Prostate gland (tissue), 2 donors: Measurements from ENCODE around the gene MYEOV. TPM values are rescaled to one million over a fixed set of nuclear protein-coding genes. Genes with fewer than 3 reads are reported as not detected.

ENCODE experiments used
- DNase-seq: peaks from one replicate; pipeline ENCODE4 v3.0.0-alpha.2; 2019; ENCODE audit warnings: low spot score
- H3K27ac ChIP-seq, 2 donors: fragments of 200-600 bp; sonication (generic); 2 replicates each; pipeline ENCODE4 v1.5.1; 2017 to 2019
- H3K27me3 ChIP-seq: fragments of 200-600 bp; sonication (generic); replicated peaks from 2 replicates; pipeline ENCODE4 v1.5.1; 2019; ENCODE audit not compliant: insufficient read depth
- H3K36me3 ChIP-seq, 2 donors: fragments of 200-600 bp; sonication (generic); 1 replicate in 1 of 2; 2 replicates in 1 of 2; pipeline versions ENCODE4 v1.5.1 to v1.8.1; 2017 to 2019
- H3K4me1 ChIP-seq: fragments of 200-600 bp; sonication (generic); replicated peaks from 2 replicates; pipeline ENCODE4 v1.5.1; 2019
- H3K4me3 ChIP-seq, 2 donors: fragments of 200-600 bp; sonication (generic); 2 replicates each; pipeline ENCODE4 v1.5.1; 2017 to 2019
- H3K9me3 ChIP-seq: fragments of 200-600 bp; sonication (generic); 2 replicates; pipeline ENCODE4 v1.5.1; 2017
- CTCF ChIP-seq, 4 experiments: fragments of 200-600 bp in 2 of 4; fragments of 450-650 bp in 2 of 4; sonication (generic) in 2 of 4; IDR thresholded peaks; 1 replicate in 3 of 4; 2 replicates in 1 of 4; pipeline ENCODE4 v1.5.1; 2016 to 2019; ENCODE audit warnings: antibody characterized with exemption in 4 of 4, mild to moderate bottlenecking in 2 of 4, moderate library complexity in 2 of 4
- POLR2A ChIP-seq: fragments of 450-650 bp; IDR thresholded peaks from one replicate; pipeline ENCODE4 v1.6.1; 2016; ENCODE audit warnings: antibody characterized with exemption, mild to moderate bottlenecking
- POLR2AphosphoS5 ChIP-seq: sonication (generic); formaldehyde crosslinking; IDR thresholded peaks from one replicate; pipeline ENCODE4 v1.6.1; 2017; ENCODE audit warnings: antibody characterized with exemption
- WGBS: methylation state at CpG from one replicate; pipeline ENCODE4 v1.1.5; 2018; 5-methylcytosine and 5-hydroxymethylcytosine counted together
- intact Hi-C: fragments of 100-400 bp; cut with DNase I; formaldehyde crosslinking; loops from one replicate; pipeline ENCODE4 v1.14.2; 2022
- total RNA-seq, 2 donors: library from RNA; depleted of rRNA; stranded (reverse); fragments of >200 nt; gene quantifications; one replicate each; pipeline ENCODE4 v1.1.0, GENCODE V29; 2016

Gene MYEOV
- total RNA-seq, 2 donors from 2014 or later = 1.1 TPM; not detected in 1

DNA sequence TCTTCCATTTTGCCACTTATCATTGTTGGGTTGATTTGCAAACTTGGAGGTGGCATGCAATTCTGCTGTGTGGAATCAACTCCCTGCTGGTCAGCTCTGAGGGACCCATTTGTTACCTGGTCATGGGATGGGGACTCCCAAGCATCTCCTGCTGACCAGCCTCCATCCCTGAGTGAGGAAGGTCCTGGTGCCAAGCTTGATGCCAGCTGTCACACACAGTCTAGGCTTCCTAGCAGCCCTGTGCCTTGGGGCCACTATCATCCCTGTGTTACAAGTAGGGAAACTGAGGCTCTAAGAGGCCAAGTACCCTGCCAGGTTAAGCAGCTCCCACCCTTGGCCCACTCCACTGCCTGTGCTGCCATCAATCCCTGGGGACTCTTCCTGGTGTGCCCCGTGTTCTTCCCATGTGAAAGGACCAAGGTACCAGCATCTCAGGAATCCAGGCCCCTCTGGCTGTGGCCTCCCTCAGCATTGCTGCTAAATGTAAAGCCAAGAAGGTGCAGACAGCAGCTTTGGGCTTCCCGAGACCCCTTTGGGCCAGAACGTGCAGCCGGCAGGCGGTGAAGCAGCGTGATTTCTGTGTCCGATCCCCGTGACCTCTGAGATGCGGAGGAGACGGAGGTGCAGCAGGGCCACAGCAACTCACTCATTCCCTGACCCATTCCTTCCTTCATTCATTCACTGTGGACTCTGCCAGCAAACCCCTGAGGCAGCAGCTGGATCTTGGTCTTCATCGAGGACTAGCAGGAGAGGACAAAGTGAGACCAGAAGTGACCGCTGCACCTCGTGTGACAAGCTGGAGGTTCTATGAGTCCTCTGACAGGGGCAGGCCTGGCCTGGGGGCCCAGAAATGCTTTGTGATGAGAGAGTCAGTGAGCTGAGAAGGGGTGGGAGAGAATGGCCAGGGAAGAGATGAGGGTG, 49.7 kb downstream of the MYEOV start:
- intact Hi-C loops = no loop called here
- no peaks in the 10 kb centered on the region for H3K4me1 ChIP-seq
- H3K27ac ChIP-seq = no peak overlapping the region
- no peaks in the 10 kb centered on the region for H3K27me3 ChIP-seq
- H3K4me3 ChIP-seq = no peak overlapping the region
- TF ChIP-seq POLR2AphosphoS5 = no peak
- TF ChIP-seq CTCF (IDR thresholded peaks at IDR 0.05) = no peak
- no peak for TF ChIP-seq POLR2A
- 96% methylated on average over 13 of the region's 13 CpGs for WGBS
- no peaks in the 10 kb centered on the region for H3K9me3 ChIP-seq
- DNase-seq = no peak
- H3K36me3 ChIP-seq = no peaks in the 10 kb centered on the region

DNA sequence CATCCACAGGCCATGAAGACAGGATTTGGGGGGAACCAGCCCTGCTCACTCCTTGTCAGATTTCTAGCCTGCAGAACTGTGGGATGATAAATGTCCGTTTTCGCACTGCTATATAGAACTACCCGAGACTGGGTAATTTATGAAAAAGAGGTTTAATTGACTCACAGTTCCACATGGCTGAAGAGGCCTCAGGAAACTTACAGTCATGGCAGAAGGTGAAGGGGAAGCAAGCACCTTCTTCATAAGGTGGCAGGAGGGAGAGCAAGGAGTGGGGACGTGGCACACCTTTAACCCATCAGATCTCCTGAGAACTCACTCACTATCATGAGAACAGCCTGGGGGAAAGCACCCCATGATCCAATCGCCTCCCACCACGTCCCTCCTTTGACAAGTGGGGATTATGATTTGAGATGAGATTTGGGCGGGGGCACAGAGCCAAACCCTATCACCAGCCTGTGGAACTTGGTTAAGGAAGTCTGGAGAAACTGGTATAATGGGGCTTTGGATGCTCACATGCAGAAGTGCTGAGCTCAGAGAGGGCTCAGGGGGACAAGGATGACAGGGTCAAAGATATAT, 50.7 kb downstream of the MYEOV start:
- H3K27me3 ChIP-seq = no peaks in the 10 kb centered on the region
- intact Hi-C loops = no loop called here
- H3K4me3 ChIP-seq = no peak overlapping the region
- no peaks in the 10 kb centered on the region for H3K4me1 ChIP-seq
- WGBS = 71% methylated on average over 7 of the region's 7 CpGs
- H3K27ac ChIP-seq = no peak overlapping the region
- TF ChIP-seq POLR2A (no peak), CTCF (IDR thresholded peaks at IDR 0.05) (no peak), POLR2AphosphoS5 (no peak)
- no peaks in the 10 kb centered on the region for H3K36me3 ChIP-seq
- H3K9me3 ChIP-seq = no peaks in the 10 kb centered on the region
- no peak for DNase-seq

Other genes with a start within 250 kb of the MYEOV start
- gene TPCN2, start 245.2 kb upstream of the MYEOV start, total RNA-seq = 10 to 100 TPM; 17.6 to 31.0 TPM
- gene SMIM38, start 138.2 kb upstream of the MYEOV start, total RNA-seq = 1 to 10 TPM; 2.8 to 3.9 TPM
- gene LINC01488, start 187.5 kb downstream of the MYEOV start, total RNA-seq = not detected